Ascending aorta (tissue), 2 donors: ENCODE measurements around the gene RAD51C. TPM values are rescaled to one million over a fixed set of nuclear protein-coding genes. Genes with fewer than 3 reads are reported as not detected.
"Not testable (repeated sequence)": the region's sequence is repeated elsewhere in the genome, so short reads cannot be mapped to it uniquely, and the experiment has no call there.

Experiments used
- DNase-seq, 2 donors: peaks; one replicate each; pipeline ENCODE4 v3.0.0-alpha.2; 2019; ENCODE audit warnings: low spot score in 2 of 2
- H3K27ac ChIP-seq, 2 donors: fragments of 200-600 bp; sonication (generic); one replicate each; pipeline ENCODE4 v1.5.1; 2016 to 2017; ENCODE audit warnings: mild to moderate bottlenecking in 1 of 2
- H3K27me3 ChIP-seq: fragments of 200-600 bp; sonication (generic); one replicate; pipeline ENCODE4 v1.5.1; 2017
- H3K36me3 ChIP-seq, 2 donors: fragments of 200-600 bp; sonication (generic); one replicate each; pipeline ENCODE4 v1.5.1; 2016
- H3K4me1 ChIP-seq, 2 donors: fragments of 200-600 bp; sonication (generic); one replicate each; pipeline ENCODE4 v1.5.1; 2016 to 2017; ENCODE audit warnings: mild to moderate bottlenecking in 1 of 2
- H3K4me3 ChIP-seq, 2 donors: fragments of 200-600 bp; sonication (generic); one replicate each; pipeline ENCODE4 v1.5.1; 2016 to 2017; ENCODE audit warnings: mild to moderate bottlenecking in 1 of 2
- H3K9me3 ChIP-seq, 2 donors: fragments of 200-600 bp; sonication (generic); one replicate each; pipeline ENCODE4 v1.5.1; 2016
- intact Hi-C: fragments of 100-400 bp; cut with DNase I; formaldehyde crosslinking; loops from one replicate; pipeline ENCODE4 v1.15.1; 2023
- total RNA-seq: library from RNA; depleted of rRNA; stranded (reverse); fragments of >200 nt; gene quantifications from one replicate; pipeline ENCODE4 v1.1.0, GENCODE V29; 2016
- TF ChIP-seq, protein P1 (sequence below), 3 experiments: fragments of 200-600 bp in 2 of 3; fragments of 450-650 bp in 1 of 3; sonication (generic) in 2 of 3; IDR thresholded peaks; one replicate each; pipeline ENCODE4 v1.5.1; 2016 to 2019; ENCODE audit warnings: antibody characterized with exemption in 3 of 3, mild to moderate bottlenecking in 1 of 3, moderate library complexity in 1 of 3

Gene RAD51C
- total RNA-seq, 1 donor from 2014 or later, result 6.8 TPM

DNA sequence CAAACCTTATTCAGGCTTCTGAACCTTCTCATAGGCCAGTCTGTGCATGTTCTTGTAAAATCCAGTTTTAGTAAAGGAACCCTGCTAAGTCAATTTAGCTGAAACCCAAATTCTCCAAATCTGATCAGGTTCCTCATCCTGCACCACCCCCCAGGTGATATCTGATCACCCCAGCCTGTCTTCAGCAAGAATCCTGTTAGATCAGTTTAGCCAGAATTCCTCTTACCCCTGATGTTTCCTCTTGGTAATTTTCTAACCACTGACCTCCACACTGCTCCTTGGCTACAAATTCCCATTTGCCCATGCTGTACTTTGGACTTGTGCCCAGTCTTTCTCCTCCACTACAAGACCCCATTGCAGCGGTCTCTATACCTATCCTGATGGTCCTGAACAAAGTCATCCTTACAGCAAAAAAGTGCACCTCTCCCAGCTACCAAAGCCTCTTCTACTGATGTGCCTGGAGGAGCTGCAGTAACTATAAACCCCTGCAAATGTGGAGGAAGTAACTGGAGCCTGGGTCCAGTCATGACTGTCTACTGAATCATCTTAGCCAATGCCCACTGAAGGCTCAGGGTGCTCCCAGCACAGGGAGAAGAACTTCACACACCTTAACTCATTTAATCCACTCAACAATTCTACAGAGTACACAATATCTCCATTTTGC lies 24.3 kb upstream of the RAD51C start:
- no peak overlapping the region for H3K4me3 ChIP-seq
- H3K4me1 ChIP-seq, result no peaks in the 10 kb centered on the region
- no peaks in the 10 kb centered on the region for H3K9me3 ChIP-seq
- no peaks in the 10 kb centered on the region for H3K36me3 ChIP-seq
- intact Hi-C loops, result no loop called here
- no peaks in the 10 kb centered on the region for H3K27me3 ChIP-seq
- no peak overlapping the region for H3K27ac ChIP-seq
- TF ChIP-seq, protein P1, sequence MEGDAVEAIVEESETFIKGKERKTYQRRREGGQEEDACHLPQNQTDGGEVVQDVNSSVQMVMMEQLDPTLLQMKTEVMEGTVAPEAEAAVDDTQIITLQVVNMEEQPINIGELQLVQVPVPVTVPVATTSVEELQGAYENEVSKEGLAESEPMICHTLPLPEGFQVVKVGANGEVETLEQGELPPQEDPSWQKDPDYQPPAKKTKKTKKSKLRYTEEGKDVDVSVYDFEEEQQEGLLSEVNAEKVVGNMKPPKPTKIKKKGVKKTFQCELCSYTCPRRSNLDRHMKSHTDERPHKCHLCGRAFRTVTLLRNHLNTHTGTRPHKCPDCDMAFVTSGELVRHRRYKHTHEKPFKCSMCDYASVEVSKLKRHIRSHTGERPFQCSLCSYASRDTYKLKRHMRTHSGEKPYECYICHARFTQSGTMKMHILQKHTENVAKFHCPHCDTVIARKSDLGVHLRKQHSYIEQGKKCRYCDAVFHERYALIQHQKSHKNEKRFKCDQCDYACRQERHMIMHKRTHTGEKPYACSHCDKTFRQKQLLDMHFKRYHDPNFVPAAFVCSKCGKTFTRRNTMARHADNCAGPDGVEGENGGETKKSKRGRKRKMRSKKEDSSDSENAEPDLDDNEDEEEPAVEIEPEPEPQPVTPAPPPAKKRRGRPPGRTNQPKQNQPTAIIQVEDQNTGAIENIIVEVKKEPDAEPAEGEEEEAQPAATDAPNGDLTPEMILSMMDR (IDR thresholded peaks at IDR 0.05), result no peak
- DNase-seq, result no peak

DNA sequence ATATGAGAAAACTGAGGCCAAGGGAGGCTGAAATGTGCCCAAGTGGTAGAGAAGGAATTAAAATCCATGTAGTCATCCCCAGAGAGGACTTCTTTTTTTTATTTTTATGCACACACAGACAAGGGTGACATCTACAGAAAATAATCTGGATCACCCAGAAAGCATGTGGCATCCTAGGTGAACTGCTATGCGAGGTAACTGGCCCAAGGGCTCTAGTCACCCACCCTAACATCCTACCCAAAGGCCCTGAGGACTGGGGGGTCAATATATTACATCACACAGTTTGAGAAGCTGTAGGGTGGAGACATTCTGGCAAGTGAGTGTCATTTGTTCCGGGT lies 23.8 kb upstream of the RAD51C start:
- intact Hi-C loops, result no loop called here
- H3K9me3 ChIP-seq, result no peaks in the 10 kb centered on the region
- H3K4me3 ChIP-seq, result no peak overlapping the region
- H3K27ac ChIP-seq, result no peak overlapping the region
- DNase-seq, result no peak
- no peaks in the 10 kb centered on the region for H3K4me1 ChIP-seq
- H3K36me3 ChIP-seq, result no peaks in the 10 kb centered on the region
- no peaks in the 10 kb centered on the region for H3K27me3 ChIP-seq
- TF ChIP-seq, protein P1 (IDR thresholded peaks at IDR 0.05), result no peak

DNA sequence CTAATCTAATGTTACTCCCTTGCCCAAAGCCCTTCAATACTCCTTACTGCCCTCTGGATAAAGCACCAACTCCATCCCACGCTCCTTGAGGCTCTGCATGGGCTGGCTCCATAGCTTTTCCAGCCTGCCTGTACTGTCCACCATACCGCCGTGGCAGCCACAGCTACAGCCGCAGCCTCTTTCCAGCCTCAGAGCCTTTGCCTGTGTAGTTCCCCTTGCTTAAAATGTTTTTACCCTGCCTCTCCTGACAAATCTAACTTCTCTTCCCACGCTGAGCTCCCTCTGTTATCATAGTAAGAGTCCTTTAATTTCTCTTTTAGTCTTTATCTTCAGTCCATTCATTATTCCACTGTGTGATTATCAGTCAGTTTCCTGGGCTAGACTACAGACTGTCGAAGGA lies 22.5 kb upstream of the RAD51C start:
- intact Hi-C loops, result no loop called here
- Histone ChIP-seq H3K9me3 (no peaks in the 10 kb centered on the region), H3K27ac (no peak overlapping the region), H3K4me3 (no peak overlapping the region), H3K36me3 (no peaks in the 10 kb centered on the region), H3K4me1 (no peaks in the 10 kb centered on the region), H3K27me3 (no peaks in the 10 kb centered on the region)
- TF ChIP-seq, protein P1 (IDR thresholded peaks at IDR 0.05), result no peak
- no peak for DNase-seq

DNA sequence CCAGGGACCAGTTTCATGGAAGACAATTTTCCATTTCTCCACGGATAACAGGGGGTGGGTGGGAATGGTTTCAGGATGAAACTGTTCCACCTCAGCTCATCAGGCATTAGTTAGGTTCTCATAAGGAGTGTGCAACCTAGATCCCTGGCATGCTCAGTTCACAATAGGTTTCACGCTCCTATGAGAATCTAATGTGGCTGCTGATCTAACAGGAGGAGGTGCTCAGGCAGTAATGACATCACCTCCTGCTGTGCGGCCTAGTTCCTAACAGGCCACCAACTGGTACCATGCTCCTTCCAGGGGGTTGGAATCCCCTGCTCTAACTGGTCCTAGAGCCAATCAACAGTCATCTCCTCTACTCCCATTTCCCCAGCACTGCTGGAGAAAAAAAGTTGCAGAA lies 20.4 kb upstream of the RAD51C start:
- no peak for DNase-seq
- Histone ChIP-seq H3K27me3 (no peaks in the 10 kb centered on the region), H3K9me3 (no peaks in the 10 kb centered on the region), H3K36me3 (no peaks in the 10 kb centered on the region), H3K4me1 (no peaks in the 10 kb centered on the region), H3K27ac (no peak overlapping the region), H3K4me3 (no peak overlapping the region)
- intact Hi-C loops, result no loop called here
- TF ChIP-seq, protein P1 (IDR thresholded peaks at IDR 0.05), result no peak

DNA sequence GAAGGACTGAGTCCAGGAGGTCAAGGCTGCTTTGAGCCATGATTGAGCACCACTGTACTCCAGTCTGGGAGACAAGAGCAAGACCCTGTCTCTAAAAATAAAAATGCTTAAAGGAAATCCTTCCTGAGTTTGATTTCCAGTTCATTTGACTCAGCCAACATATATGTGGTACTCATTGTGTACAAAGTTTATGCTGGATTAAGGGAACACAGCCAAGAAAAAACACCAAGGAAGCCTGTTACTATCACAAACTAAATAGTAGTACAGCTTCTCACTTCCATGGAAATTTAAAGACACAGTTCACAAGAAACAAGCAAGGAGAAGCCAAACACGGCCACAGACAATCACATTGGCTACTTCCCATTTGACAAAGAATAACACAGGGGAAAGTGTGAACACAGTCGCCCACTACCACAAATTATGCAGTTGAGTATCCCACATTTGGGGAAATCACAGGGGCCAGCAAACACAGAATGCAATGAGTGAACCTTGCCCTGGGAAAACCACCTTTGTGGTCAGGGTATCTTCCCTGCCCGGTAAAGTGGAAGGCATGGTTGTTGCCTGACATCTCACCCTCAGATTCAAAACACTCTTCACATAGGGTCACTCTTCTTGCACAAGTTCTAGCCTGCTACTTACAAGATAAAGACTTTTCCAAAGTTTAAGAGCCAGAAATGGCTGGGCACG lies 15.1 kb upstream of the RAD51C start:
- Histone ChIP-seq H3K9me3 (no peaks in the 10 kb centered on the region), H3K27ac (no peak overlapping the region), H3K36me3 (no peaks in the 10 kb centered on the region), H3K4me3 (no peak overlapping the region), H3K4me1 (no peaks in the 10 kb centered on the region), H3K27me3 (no peaks in the 10 kb centered on the region)
- intact Hi-C loops, result no loop called here
- no peak for DNase-seq
- TF ChIP-seq, protein P1 (IDR thresholded peaks at IDR 0.05), result no peak

DNA sequence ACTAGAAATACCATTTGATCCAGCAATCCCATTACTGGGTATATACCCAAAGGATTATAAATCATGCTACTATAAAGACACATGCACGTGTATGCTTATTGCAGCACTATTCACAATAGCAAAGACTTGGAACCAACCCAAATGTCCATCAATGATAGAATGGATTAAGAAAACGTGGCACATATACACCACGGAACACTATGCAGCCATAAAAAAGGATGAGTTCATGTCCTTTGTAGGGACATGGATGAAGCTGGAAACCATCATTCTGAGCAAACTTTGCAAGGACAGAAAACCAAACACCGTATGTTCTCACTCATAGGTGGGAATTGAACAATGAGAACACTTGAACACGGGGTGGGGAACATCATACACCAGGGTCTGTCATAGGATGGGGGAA lies 14.1 kb upstream of the RAD51C start:
- H3K4me1 ChIP-seq, H3K27me3 ChIP-seq, H3K36me3 ChIP-seq, DNase-seq, H3K4me3 ChIP-seq, intact Hi-C loops, H3K9me3 ChIP-seq, H3K27ac ChIP-seq: not testable (repeated sequence)
